Skeletal muscle tissue (tissue), 4 donors: Measurements from ENCODE around the gene CNIH3. TPM values are rescaled to one million over a fixed set of nuclear protein-coding genes. Genes with fewer than 3 reads are reported as not detected.

Experiments
- H3K27ac ChIP-seq: one replicate; pipeline ENCODE4 v1.7.0; 2013; ENCODE audit warnings: mild to moderate bottlenecking, low read depth, low read length, inconsistent platforms
- H3K27me3 ChIP-seq, 3 donors: one replicate each; pipeline ENCODE4 v1.7.0; 2013; ENCODE audit warnings: low read length in 3 of 3; ENCODE audit not compliant: control insufficient read depth in 3 of 3, insufficient read depth in 3 of 3
- H3K36me3 ChIP-seq, 3 donors: one replicate each; pipeline ENCODE4 v1.7.0; 2013; ENCODE audit warnings: low read length in 3 of 3; ENCODE audit not compliant: control insufficient read depth in 3 of 3, insufficient read depth in 3 of 3
- H3K4me1 ChIP-seq, 3 donors: one replicate each; pipeline ENCODE4 v1.7.0; 2013; ENCODE audit warnings: low read length in 3 of 3, mild to moderate bottlenecking in 3 of 3; ENCODE audit not compliant: control insufficient read depth in 3 of 3, insufficient read depth in 3 of 3
- H3K4me3 ChIP-seq, 3 donors: one replicate each; pipeline ENCODE4 v1.7.0; 2013; ENCODE audit warnings: low read length in 3 of 3
- H3K9ac ChIP-seq, 3 donors: one replicate each; pipeline ENCODE4 v1.7.0; 2013; ENCODE audit warnings: low read length in 3 of 3, mild to moderate bottlenecking in 3 of 3, moderate library complexity in 2 of 3, low read depth in 1 of 3
- H3K9me3 ChIP-seq, 3 donors: one replicate each; pipeline ENCODE4 v1.7.0; 2013; ENCODE audit warnings: low read length in 3 of 3; ENCODE audit not compliant: control insufficient read depth in 3 of 3
- total RNA-seq: library from RNA; depleted of rRNA; stranded (reverse); fragments of >200 nt; gene quantifications from one replicate; pipeline ENCODE4 v1.2.3, GENCODE V29; 2014
- donor health status: Osteomylitis.

The CNIH3 gene
- total RNA-seq, 1 donor from 2014 or later: 4.2 TPM

GRCh38 chr1:224639426-224639975, 23.4 kb downstream of the CNIH3 start:
- Histone ChIP-seq H3K4me3 (no peak overlapping the region), H3K36me3 (no peaks in the 10 kb centered on the region), H3K27ac (no peak overlapping the region), H3K4me1 (peaks cover 0 to 6% (median 0%) of the 10 kb centered on the region in 3 donors), H3K9me3 (no peaks in the 10 kb centered on the region), H3K27me3 (no peaks in the 10 kb centered on the region), H3K9ac (no peak overlapping the region)

- no peaks in the 10 kb centered on the region for H3K27me3 ChIP-seq
- H3K9ac ChIP-seq: no peak overlapping the region
- no peaks in the 10 kb centered on the region for H3K36me3 ChIP-seq
- peaks cover 0 to 6% (median 0%) of the 10 kb centered on the region in 3 donors for H3K4me1 ChIP-seq
- no peaks in the 10 kb centered on the region for H3K9me3 ChIP-seq
- H3K4me3 ChIP-seq: no peak overlapping the region
- H3K27ac ChIP-seq: no peak overlapping the region
Measured at GRCh38 chr1:224640018-224640417, 23.9 kb downstream of the CNIH3 start.

GRCh38 chr1:224640587-224640986, 24.5 kb downstream of the CNIH3 start:
- no peak overlapping the region for H3K27ac ChIP-seq

GRCh38 chr1:224641030-224641429, 24.9 kb downstream of the CNIH3 start:
- Histone ChIP-seq H3K9ac (no peak overlapping the region), H3K27ac (no peak overlapping the region), H3K4me3 (no peak overlapping the region), H3K36me3 (no peaks in the 10 kb centered on the region), H3K9me3 (no peaks in the 10 kb centered on the region), H3K4me1 (peaks cover 0 to 6% (median 0%) of the 10 kb centered on the region in 3 donors), H3K27me3 (no peaks in the 10 kb centered on the region)

More at GRCh38 chr1:224640587-224640986, 24.5 kb downstream of the CNIH3 start:
- H3K9me3 ChIP-seq: no peaks in the 10 kb centered on the region
- H3K9ac ChIP-seq: no peak overlapping the region
- no peaks in the 10 kb centered on the region for H3K27me3 ChIP-seq
- H3K4me1 ChIP-seq: peaks cover 0 to 6% (median 0%) of the 10 kb centered on the region in 3 donors
- H3K36me3 ChIP-seq: no peaks in the 10 kb centered on the region
- H3K4me3 ChIP-seq: no peak overlapping the region

- Histone ChIP-seq H3K9me3 (no peaks in the 10 kb centered on the region), H3K4me3 (no peak overlapping the region), H3K36me3 (no peaks in the 10 kb centered on the region), H3K27me3 (no peaks in the 10 kb centered on the region), H3K27ac (no peak overlapping the region), H3K9ac (no peak overlapping the region), H3K4me1 (no peaks in the 10 kb centered on the region)
Measured at GRCh38 chr1:224643653-224644052, 27.5 kb downstream of the CNIH3 start.

- no peaks in the 10 kb centered on the region for H3K9me3 ChIP-seq
- H3K27me3 ChIP-seq: no peaks in the 10 kb centered on the region
- no peaks in the 10 kb centered on the region for H3K4me1 ChIP-seq
- no peak overlapping the region for H3K4me3 ChIP-seq
- H3K36me3 ChIP-seq: no peaks in the 10 kb centered on the region
- H3K9ac ChIP-seq: no peak overlapping the region
- H3K27ac ChIP-seq: no peak overlapping the region
Measured at GRCh38 chr1:224644553-224645154, 28.5 kb downstream of the CNIH3 start.

GRCh38 chr1:224647449-224647848, 31.3 kb downstream of the CNIH3 start:
- Histone ChIP-seq H3K4me1 (peaks cover 0 to 5% (median 4%) of the 10 kb centered on the region in 3 donors), H3K27ac (no peak overlapping the region), H3K36me3 (no peaks in the 10 kb centered on the region), H3K4me3 (no peak overlapping the region), H3K9me3 (no peaks in the 10 kb centered on the region), H3K27me3 (no peaks in the 10 kb centered on the region), H3K9ac (no peak overlapping the region)

- no peaks in the 10 kb centered on the region for H3K9me3 ChIP-seq
- no peak overlapping the region for H3K27ac ChIP-seq
- H3K9ac ChIP-seq: no peak overlapping the region
- no peaks in the 10 kb centered on the region for H3K27me3 ChIP-seq
- H3K4me1 ChIP-seq: peaks cover 0 to 8% (median 5%) of the 10 kb centered on the region in 3 donors
- no peak overlapping the region for H3K4me3 ChIP-seq
- H3K36me3 ChIP-seq: no peaks in the 10 kb centered on the region
Measured at GRCh38 chr1:224650290-224650689, 34.2 kb downstream of the CNIH3 start.

- Histone ChIP-seq H3K36me3 (no peaks in the 10 kb centered on the region), H3K9ac (no peak overlapping the region), H3K4me3 (no peak overlapping the region), H3K4me1 (peaks cover 0 to 8% (median 5%) of the 10 kb centered on the region in 3 donors), H3K27ac (no peak overlapping the region), H3K27me3 (no peaks in the 10 kb centered on the region), H3K9me3 (no peaks in the 10 kb centered on the region)
Measured at GRCh38 chr1:224651188-224651587, 35.1 kb downstream of the CNIH3 start.

GRCh38 chr1:224656392-224656791, 40.3 kb downstream of the CNIH3 start:
- H3K9ac ChIP-seq: no peak overlapping the region
- H3K4me3 ChIP-seq: no peak overlapping the region
- H3K36me3 ChIP-seq: no peaks in the 10 kb centered on the region
- H3K27ac ChIP-seq: no peak overlapping the region
- H3K27me3 ChIP-seq: no peaks in the 10 kb centered on the region
- H3K9me3 ChIP-seq: no peaks in the 10 kb centered on the region
- peaks cover 0 to 8% (median 2%) of the 10 kb centered on the region in 3 donors for H3K4me1 ChIP-seq
